K562 (cell line): ENCODE data around the gene WASF3. TPM values are rescaled to one million over a fixed set of nuclear protein-coding genes. Genes with fewer than 3 reads are reported as not detected.

Source experiments
- ATAC-seq: fragments of 200-7000 bp; cut with Tn5 transposase; 3 replicates; pipeline ENCODE4 v1.9.1; 2020; ENCODE audit warnings: moderate library complexity
- BruUV-seq: library from RNA; stranded (reverse); fragments of 400-500 nt; replicated peaks from 2 replicates; lab custom pipeline; 2021; lab: Mats Ljungman, UMichigan
- CTCF ChIA-PET: fragments of 300-600 bp; formaldehyde crosslinking; extraction: SDS; loops from one replicate; lab custom pipeline; 2021; ENCODE audit warnings: low intra/inter-chr PET ratio; lab: Yijun Ruan, JAX
- POLR2A ChIA-PET: fragments of 300-600, 350-650 bp; sonication (Branson Sonifier 250); formaldehyde crosslinking; extraction: SDS; loops from one replicate; lab custom pipeline; 2021; ENCODE audit warnings: antibody characterized with exemption, inconsistent platforms; lab: Yijun Ruan, JAX
- DNase-seq, 4 experiments: peaks; one replicate each; pipeline versions ENCODE4 v3.0.0 to v3.0.0-alpha.2; 2011 to 2018; ENCODE audit warnings: low spot score in 3 of 4, mixed read lengths in 3 of 4; ENCODE audit errors: extremely low read depth in 1 of 4
- FAIRE-seq: peaks from 2 replicates; lab custom pipeline; 2011; peaks lifted over from hg19 to GRCh38; lab: Jason Lieb, UNC
- H2AFZ ChIP-seq: 2 replicates; pipeline ENCODE4 v1.6.0; 2011; ENCODE audit warnings: low read depth, low read length, control low read depth, inconsistent platforms
- H3K27ac ChIP-seq: fragments of 200-600 bp; 3 replicates; pipeline ENCODE4 v1.8.0; 2011; ENCODE audit warnings: low read depth, mild to moderate bottlenecking, control low read depth, inconsistent platforms, low read length, moderate library complexity, mixed read lengths; ENCODE audit errors: extremely low read depth
- H3K27me3 ChIP-seq, 2 experiments: fragments of 300-600 bp in 1 of 2; 2 replicates in 1 of 2; 3 replicates in 1 of 2; pipeline versions ENCODE4 v1.6.0 to v1.8.0; 2011; ENCODE audit warnings: inconsistent platforms in 2 of 2, low read length in 2 of 2, mild to moderate bottlenecking in 1 of 2, mixed read lengths in 1 of 2, moderate library complexity in 1 of 2; ENCODE audit not compliant: control insufficient read depth in 2 of 2, insufficient read depth in 2 of 2
- H3K36me3 ChIP-seq: fragments of 300-600 bp; 3 replicates; pipeline ENCODE4 v1.8.0; 2011; ENCODE audit warnings: mild to moderate bottlenecking, low read length, inconsistent platforms; ENCODE audit not compliant: control insufficient read depth, insufficient read depth
- H3K4me1 ChIP-seq, 2 experiments: fragments of 200-600 bp in 1 of 2; replicated peaks in 1 of 2; 2 replicates in 1 of 2; 3 replicates in 1 of 2; pipeline versions ENCODE4 v1.5.1 to v1.8.0; 2011; ENCODE audit warnings: inconsistent platforms in 2 of 2, low read length in 2 of 2, mild to moderate bottlenecking in 1 of 2, mixed read lengths in 1 of 2, moderate library complexity in 1 of 2; ENCODE audit not compliant: control insufficient read depth in 2 of 2, insufficient read depth in 2 of 2
- H3K4me2 ChIP-seq: 2 replicates; pipeline ENCODE4 v1.6.1; 2011; ENCODE audit warnings: low read length, control low read depth, inconsistent platforms, mixed read lengths; ENCODE audit not compliant: insufficient read depth
- H3K4me3 ChIP-seq: fragments of 200-600 bp; sonication (generic), shearing (Covaris generic); 2 replicates; pipeline ENCODE4 v1.5.1; 2016; ENCODE audit warnings: control low read depth, inconsistent platforms
- H3K79me2 ChIP-seq: fragments of 200-600 bp; 3 replicates; pipeline ENCODE4 v1.8.0; 2011; ENCODE audit warnings: low read length, inconsistent platforms; ENCODE audit not compliant: control insufficient read depth, insufficient read depth
- H3K9ac ChIP-seq, 2 experiments: 2 replicates each; pipeline versions ENCODE4 v1.6.0 to v1.6.1; 2011; ENCODE audit warnings: low read depth in 2 of 2, low read length in 2 of 2, control low read depth in 1 of 2, inconsistent platforms in 1 of 2, mild to moderate bottlenecking in 1 of 2, mixed read lengths in 1 of 2; ENCODE audit not compliant: insufficient read depth in 1 of 2
- H3K9me1 ChIP-seq: one replicate; pipeline ENCODE4 v1.6.0; 2011; ENCODE audit warnings: inconsistent platforms, mild to moderate bottlenecking, low read length, moderate library complexity; ENCODE audit not compliant: control insufficient read depth, insufficient read depth
- H3K9me3 ChIP-seq: replicated peaks from 2 replicates; pipeline ENCODE4 v1.5.1; 2011; ENCODE audit warnings: low read depth, low read length, inconsistent platforms; ENCODE audit not compliant: control insufficient read depth, insufficient read depth
- H4K20me1 ChIP-seq: replicated peaks from 2 replicates; pipeline ENCODE4 v1.6.1; 2011; ENCODE audit warnings: low read length, inconsistent platforms, mixed read lengths; ENCODE audit not compliant: control insufficient read depth, insufficient read depth
- DACH1 ChIP-seq: fragments of 450-650 bp; IDR thresholded peaks from 2 replicates; pipeline ENCODE4 v1.6.1; 2018; ENCODE audit not compliant: partially characterized antibody
- GTF2F1 ChIP-seq: IDR thresholded peaks from 2 replicates; pipeline ENCODE4 v1.6.1; 2011; ENCODE audit warnings: low read depth, low read length, improper control_type of control experiment
- L3MBTL2 ChIP-seq: fragments of 450-650 bp; IDR thresholded peaks from 2 replicates; pipeline ENCODE4 v1.6.1; 2016; ENCODE audit warnings: mild to moderate bottlenecking, moderate library complexity
- MAFG ChIP-seq: fragments of 450-650 bp; conservative IDR thresholded peaks from 2 replicates; pipeline ENCODE4 v1.6.1; 2016; ENCODE audit warnings: missing genetic modification characterization, missing compliant biosample characterization
- NFE2 ChIP-seq: IDR thresholded peaks from 2 replicates; pipeline ENCODE4 v1.6.1; 2014; ENCODE audit warnings: antibody characterized with exemption, low read depth
- POLR2AphosphoS2 ChIP-seq: IDR thresholded peaks from 2 replicates; pipeline ENCODE4 v1.6.1; 2012; ENCODE audit warnings: low read length, improper control_type of control experiment
- ZNF165 ChIP-seq: fragments of 250-450 bp; sonication (Bioruptor Pico); IDR thresholded peaks from 2 replicates; pipeline ENCODE4 v1.4.0; 2020; ENCODE audit warnings: borderline replicate concordance
- ZNF253 ChIP-seq: fragments of 250-450 bp; sonication (Bioruptor Pico); conservative IDR thresholded peaks from 2 replicates; pipeline ENCODE4 v1.6.1; 2021; ENCODE audit warnings: mild to moderate bottlenecking
- ZNF316 ChIP-seq: fragments of 450-650 bp; IDR thresholded peaks from 2 replicates; pipeline ENCODE4 v1.6.1; 2016
- ZNF384 ChIP-seq: IDR thresholded peaks from 2 replicates; pipeline ENCODE4 v1.6.1; 2012; ENCODE audit warnings: low read depth, low read length, improper control_type of control experiment
- ZNF436 ChIP-seq: fragments of 250-450, 450-650 bp; sonication (Bioruptor Pico); formaldehyde crosslinking; IDR thresholded peaks from 2 replicates; pipeline ENCODE4 v1.7.0; 2020; ENCODE audit warnings: mild to moderate bottlenecking
- WGBS: fragments of 100-300 bp; shearing (Covaris generic); methylation state at CpG from one replicate; pipeline ENCODE4 v1.1.6; 2016; ENCODE audit warnings: low coverage, mixed read lengths; ENCODE audit not compliant: insufficient coverage; ENCODE audit errors: missing lambda C conversion rate; 5-methylcytosine and 5-hydroxymethylcytosine counted together
- in situ Hi-C: fragments of 300-500 bp; cut with MboI; formaldehyde crosslinking; loops from 4 replicates; pipeline ENCODE4 v1.15.0; 2018; ENCODE audit warnings: inconsistent platforms, mixed read lengths
- intact Hi-C: fragments of 100-400 bp; cut with micrococcal nuclease; formaldehyde crosslinking; loops from 2 replicates; pipeline ENCODE4 v1.14.2; 2022
- polyA plus RNA-seq, 8 experiments: library from polyadenylated mRNA; depleted of rRNA in 4 of 8; stranded (reverse) in 5 of 8; unstranded in 3 of 8; fragments of >200 nt; fragmentation: Nextera tagmentation in 2 of 8; fragmentation: Illumina TruSeq in 1 of 8; extraction: Ambion mirVana in 2 of 8; extraction: Trizol in 1 of 8; gene quantifications; 2 replicates each; pipeline versions ENCODE4 v1.2.1 to v1.2.3, GENCODE V29; 2011 to 2014; ENCODE audit warnings: inconsistent platforms in 1 of 8, missing spikeins in 1 of 8
- total RNA-seq, 7 experiments: library from RNA; depleted of rRNA in 6 of 7; stranded (reverse); fragments of >200 nt in 6 of 7; fragmentation: Illumina TruSeq in 2 of 7; extraction: Trizol in 2 of 7; gene quantifications; 2 replicates each; pipeline versions ENCODE4 v1.2.1 to v1.2.3, GENCODE V29; 2011 to 2021; ENCODE audit warnings: low replicate concordance in 1 of 7
- TF ChIP-seq, protein P1 (sequence below), 2 experiments: fragments of 450-650 bp in 1 of 2; sonication (generic) in 1 of 2; formaldehyde crosslinking in 1 of 2; IDR thresholded peaks in 1 of 2; conservative IDR thresholded peaks in 1 of 2; 2 replicates each; pipeline versions ENCODE4 v1.6.1 to v1.8.1; 2016 to 2023; ENCODE audit warnings: mild to moderate bottlenecking in 2 of 2, moderate library complexity in 2 of 2, inconsistent platforms in 1 of 2, missing genetic modification reagents in 1 of 2
- TF ChIP-seq, protein P2 (sequence below): fragments of 250-450 bp; sonication (Bioruptor Pico); IDR thresholded peaks from 2 replicates; pipeline ENCODE4 v1.5.0; 2020; ENCODE audit warnings: mild to moderate bottlenecking, borderline replicate concordance

Gene WASF3
- total and polyA plus RNA-seq, 9 of the 15 experiments (the other 6 are each of a cell fraction or from before 2014, with no cell fraction given) = 0.04 to 0.43 (median 0.11) TPM

DNA sequence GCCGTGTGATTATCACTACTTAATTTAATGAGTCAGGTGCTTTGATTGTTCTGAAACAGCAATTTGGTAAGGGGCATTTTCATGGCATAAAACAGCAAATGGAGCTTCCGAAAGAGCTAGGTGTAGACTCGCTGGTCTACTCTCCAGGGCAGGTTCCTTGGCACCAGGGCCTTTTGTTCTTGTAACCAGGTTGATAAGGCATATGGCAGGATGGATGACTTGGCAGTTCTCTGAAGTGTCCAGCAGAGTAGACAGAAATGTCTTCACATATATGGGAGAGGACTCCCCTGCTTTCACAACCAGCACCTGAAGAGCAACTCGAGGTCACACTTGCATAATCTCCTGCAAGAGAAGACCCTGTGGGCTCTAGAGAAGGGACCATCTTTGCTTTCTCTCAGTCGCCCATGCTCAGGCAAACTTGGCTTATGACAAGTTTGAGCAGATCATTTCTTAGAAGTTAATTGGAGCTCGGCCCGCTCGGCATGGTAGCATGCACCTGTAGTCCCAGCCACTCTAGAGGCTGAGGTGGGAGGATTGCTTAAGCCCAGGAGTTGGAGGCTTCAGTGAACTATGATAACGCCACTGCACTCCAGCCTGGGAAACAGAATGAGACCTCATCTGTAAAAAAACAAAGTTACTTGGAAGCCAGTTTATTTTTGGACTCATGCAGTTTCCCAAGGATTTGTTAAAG is 23.3 kb upstream of the WASF3 start:
- whole genome bisulfite sequencing = 0% methylated on average over 9 of the region's 9 CpGs
- no peak for FAIRE-seq
- in situ Hi-C loops = no loop called here

DNA sequence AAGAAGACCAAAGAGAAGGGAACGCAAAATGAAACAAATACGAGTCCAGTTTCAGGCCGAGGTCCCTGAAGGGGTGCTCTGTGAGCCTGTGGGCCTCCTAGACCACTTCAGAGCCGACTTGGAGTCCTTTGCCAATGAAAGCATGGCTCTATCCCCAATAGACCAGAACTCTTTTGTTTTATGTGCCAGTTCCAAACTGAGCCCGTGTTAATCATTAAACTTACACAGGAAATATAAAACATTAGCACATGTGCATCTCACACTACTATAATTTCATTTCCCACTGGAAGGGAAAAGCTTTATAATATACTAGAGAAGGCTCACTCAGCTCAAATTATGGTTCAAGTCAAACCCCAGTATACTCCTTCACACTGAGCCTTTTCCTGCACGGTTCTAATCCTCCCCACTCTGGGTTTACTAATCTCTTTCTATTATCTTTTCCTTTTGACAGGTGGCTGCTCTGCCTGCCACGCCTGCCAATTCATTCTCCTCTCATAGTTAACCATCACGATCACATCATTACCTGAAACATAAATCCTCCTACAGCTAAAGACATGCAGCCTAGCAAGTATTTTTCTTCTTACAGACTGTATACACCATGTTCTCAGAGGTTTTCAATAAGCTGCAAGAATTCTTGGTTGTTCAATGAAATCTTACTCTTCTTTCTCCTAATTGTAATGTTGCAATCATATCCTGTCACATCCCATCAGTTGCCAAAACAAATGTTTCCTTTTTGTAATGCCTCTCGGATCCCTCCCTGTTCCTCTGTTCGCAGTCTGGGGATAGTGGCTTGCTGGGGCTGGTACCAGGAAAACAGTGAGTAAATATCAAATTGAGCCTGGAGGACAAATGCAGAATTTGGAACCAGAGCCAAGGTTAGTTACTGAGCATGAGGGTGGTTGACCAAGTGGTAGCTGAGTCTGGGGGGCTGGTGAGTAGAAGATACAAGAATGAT is 18.8 kb upstream of the WASF3 start:
- H3K4me3 ChIP-seq = no peak overlapping the region
- intact Hi-C loops = no loop called here
- no peaks in the 10 kb centered on the region for H3K36me3 ChIP-seq
- 0% methylated on average over 10 of the region's 10 CpGs for WGBS
- no peaks in the 10 kb centered on the region for H3K27me3 ChIP-seq
- no peak overlapping the region for H3K4me2 ChIP-seq
- no peak overlapping the region for H3K9ac ChIP-seq
- in situ Hi-C loops = no loop called here
- FAIRE-seq = no peak
- H3K9me1 ChIP-seq = no peaks in the 10 kb centered on the region
- ChIA-PET CTCF (no interaction called here), POLR2A (no interaction called here)
- BruUV-seq = no TSS peak
- no peaks in the 10 kb centered on the region for H3K79me2 ChIP-seq
- no peak for ATAC-seq
- no peak for DNase-seq
- no peaks in the 10 kb centered on the region for H3K4me1 ChIP-seq
- H2AFZ ChIP-seq = no peak overlapping the region
- no peaks in the 10 kb centered on the region for H3K9me3 ChIP-seq
- no peak overlapping the region for H3K27ac ChIP-seq
- H4K20me1 ChIP-seq = no peaks in the 10 kb centered on the region
- TF ChIP-seq L3MBTL2 (no peak), GTF2F1 (no peak), ZNF436 (no peak), ZNF253 (CRISPR knock-in tag) (no peak), POLR2AphosphoS2 (no peak), ZNF165 (CRISPR knock-in tag) (no peak), DACH1 (no peak)
- TF ChIP-seq, protein P1, sequence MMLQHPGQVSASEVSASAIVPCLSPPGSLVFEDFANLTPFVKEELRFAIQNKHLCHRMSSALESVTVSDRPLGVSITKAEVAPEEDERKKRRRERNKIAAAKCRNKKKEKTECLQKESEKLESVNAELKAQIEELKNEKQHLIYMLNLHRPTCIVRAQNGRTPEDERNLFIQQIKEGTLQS (IDR thresholded peaks at IDR 0.05) = no peak
- TF ChIP-seq, protein P1 (CRISPR knock-in tag; conservative IDR thresholded peaks at IDR 0.05) = no peak
- TF ChIP-seq, protein P2, sequence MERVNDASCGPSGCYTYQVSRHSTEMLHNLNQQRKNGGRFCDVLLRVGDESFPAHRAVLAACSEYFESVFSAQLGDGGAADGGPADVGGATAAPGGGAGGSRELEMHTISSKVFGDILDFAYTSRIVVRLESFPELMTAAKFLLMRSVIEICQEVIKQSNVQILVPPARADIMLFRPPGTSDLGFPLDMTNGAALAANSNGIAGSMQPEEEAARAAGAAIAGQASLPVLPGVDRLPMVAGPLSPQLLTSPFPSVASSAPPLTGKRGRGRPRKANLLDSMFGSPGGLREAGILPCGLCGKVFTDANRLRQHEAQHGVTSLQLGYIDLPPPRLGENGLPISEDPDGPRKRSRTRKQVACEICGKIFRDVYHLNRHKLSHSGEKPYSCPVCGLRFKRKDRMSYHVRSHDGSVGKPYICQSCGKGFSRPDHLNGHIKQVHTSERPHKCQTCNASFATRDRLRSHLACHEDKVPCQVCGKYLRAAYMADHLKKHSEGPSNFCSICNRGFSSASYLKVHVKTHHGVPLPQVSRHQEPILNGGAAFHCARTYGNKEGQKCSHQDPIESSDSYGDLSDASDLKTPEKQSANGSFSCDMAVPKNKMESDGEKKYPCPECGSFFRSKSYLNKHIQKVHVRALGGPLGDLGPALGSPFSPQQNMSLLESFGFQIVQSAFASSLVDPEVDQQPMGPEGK (CRISPR knock-in tag) = no peak

More for the DNA sequence above, 23.3 kb upstream of the WASF3 start:
- intact Hi-C loops = no loop called here
- no peak overlapping the region for H3K27ac ChIP-seq
- POLR2A ChIA-PET = no interaction called here
- H3K4me3 ChIP-seq = no peak overlapping the region
- no peaks in the 10 kb centered on the region for H3K36me3 ChIP-seq
- H3K27me3 ChIP-seq = no peaks in the 10 kb centered on the region
- TF ChIP-seq NFE2 (peak; percentile 47), MAFG (peak; percentile 48; the same call in 1 of the 2 replicates), ZNF316 (0 out of 2 replicates have a peak, but pooled peaks have one; percentile 9), ZNF384 (no peak)
- TF ChIP-seq, all 486 proteins: peak for 3
- no TSS peak for BruUV-seq
- CTCF ChIA-PET = no interaction called here
- Histone ChIP-seq H3K9me1 (no peaks in the 10 kb centered on the region), H3K79me2 (no peaks in the 10 kb centered on the region), H3K4me2 (no peak overlapping the region), H4K20me1 (no peaks in the 10 kb centered on the region), H2AFZ (no peak overlapping the region), H3K9ac (no peak overlapping the region), H3K4me1 (no peaks in the 10 kb centered on the region), H3K9me3 (no peaks in the 10 kb centered on the region)
- ATAC-seq (no peak), DNase-seq (peak in 1 of 4 experiments; percentile 2)
